Measurements from ENCODE around the gene SH2B2. TPM values are rescaled to one million over a fixed set of nuclear protein-coding genes. Genes with fewer than 3 reads are reported as not detected.

Gene SH2B2
- total RNA-seq, 1 experiment from 2014 or later = 1.4 TPM

Small RNA genes within 50 kb of the gene (microRNA-seq; reads per million reads assigned to microRNA genes)
- gene MIR4285 = not detected

Other genes with a start within 250 kb of the SH2B2 start
- not detected in 2 replicates for gene SPDYE6, start 69.6 kb downstream of the SH2B2 start, total RNA-seq (2022)
- 32.7 and 36.8 TPM in 2 replicates for gene PRKRIP1, start 109.5 kb downstream of the SH2B2 start, total RNA-seq (2022)
- gene ORAI2, start 146.7 kb downstream of the SH2B2 start, total RNA-seq (2022) = 9.1 and 15.4 TPM in 2 replicates
- gene ALKBH4, start 178.0 kb downstream of the SH2B2 start, total RNA-seq (2022) = 5.9 and 10.3 TPM in 2 replicates
- gene LRWD1, start 178.1 kb downstream of the SH2B2 start, total RNA-seq (2022) = 15.6 and 18.9 TPM in 2 replicates
- gene POLR2J, start 192.1 kb downstream of the SH2B2 start, total RNA-seq (2022) = 50.0 and 51.4 TPM in 2 replicates
- 0.70 and 0.81 TPM in 2 replicates for gene RASA4B, start 230.9 kb downstream of the SH2B2 start, total RNA-seq (2022)

Measured in MCF 10A (cell line).